Stimulated activated CD8-positive, alpha-beta memory T cell treated with anti-CD3 and anti-CD28 coated beads, Interleukin-15, amount 100 ng/mL, for 1 hour (primary cell): Measurements from ENCODE around the gene CELF4.

Source experiments
- DNase-seq: peaks from one replicate; pipeline ENCODE4 v3.0.0-alpha.2; 2020; ENCODE audit warnings: low read depth

The CELF4 gene

GRCh38 chr18:37276111-37276890, 289.3 kb downstream of the CELF4 start:
- no peak for DNase-seq

GRCh38 chr18:37275237-37275741, 290.3 kb downstream of the CELF4 start:
- no peak for DNase-seq

- DNase-seq: no peak
These were observed 291.0 kb downstream of the CELF4 start for GRCh38 chr18:37274309-37275236.

- DNase-seq: no peak
These were observed 292.8 kb downstream of the CELF4 start for GRCh38 chr18:37272841-37273240.

GRCh38 chr18:37272226-37272625, 293.4 kb downstream of the CELF4 start:
- DNase-seq: no peak

- DNase-seq: no peak
These were observed 294.9 kb downstream of the CELF4 start for GRCh38 chr18:37270666-37271052.

GRCh38 chr18:37270038-37270665, 295.4 kb downstream of the CELF4 start:
- no peak for DNase-seq

- DNase-seq: no peak
These were observed 299.3 kb downstream of the CELF4 start for GRCh38 chr18:37266290-37266689.

GRCh38 chr18:37265382-37265781, 300.2 kb downstream of the CELF4 start:
- DNase-seq: no peak

- no peak for DNase-seq
These were observed 300.6 kb downstream of the CELF4 start for GRCh38 chr18:37264956-37265355.

- DNase-seq: no peak
These were observed 303.6 kb downstream of the CELF4 start for GRCh38 chr18:37261988-37262387.

- DNase-seq: no peak
These were observed 304.3 kb downstream of the CELF4 start for GRCh38 chr18:37261246-37261840.

- no peak for DNase-seq
These were observed 305.1 kb downstream of the CELF4 start for GRCh38 chr18:37260367-37261093.

- DNase-seq: no peak
These were observed 305.9 kb downstream of the CELF4 start for GRCh38 chr18:37259711-37260110.

- DNase-seq: no peak
These were observed 306.8 kb downstream of the CELF4 start for GRCh38 chr18:37258819-37259218.

GRCh38 chr18:37258131-37258530, 307.5 kb downstream of the CELF4 start:
- DNase-seq: no peak

- DNase-seq: no peak
These were observed 310.6 kb downstream of the CELF4 start for GRCh38 chr18:37254973-37255372.

- DNase-seq: no peak
These were observed 311.3 kb downstream of the CELF4 start for GRCh38 chr18:37254236-37254754.

GRCh38 chr18:37253394-37254235, 312.0 kb downstream of the CELF4 start:
- DNase-seq: no peak

GRCh38 chr18:37252854-37253393, 312.7 kb downstream of the CELF4 start:
- no peak for DNase-seq
